SK-N-SH (cell line): ENCODE measurements around the gene SLC45A3. TPM values are rescaled to one million over a fixed set of nuclear protein-coding genes. Genes with fewer than 3 reads are reported as not detected.

Experiments
- CTCF ChIA-PET: fragments of 300-600, 350-600 bp; formaldehyde crosslinking; extraction: SDS; loops from one replicate; lab custom pipeline; 2021; lab: Yijun Ruan, JAX
- POLR2A ChIA-PET: fragments of 350-600 bp; sonication (Branson Sonifier 250); formaldehyde crosslinking; extraction: SDS; loops from one replicate; lab custom pipeline; 2020; ENCODE audit warnings: antibody characterized with exemption, inconsistent platforms; lab: Yijun Ruan, JAX
- DNase-seq: peaks from one replicate; pipeline ENCODE4 v3.0.0; 2012
- H2AFZ ChIP-seq: fragments of 200-600 bp; sonication (generic); 2 replicates; pipeline ENCODE4 v1.8.1; 2016; ENCODE audit warnings: antibody characterized with exemption, mild to moderate bottlenecking, low read depth
- H3F3A ChIP-seq: fragments of 200-600 bp; sonication (generic); replicated peaks from 2 replicates; pipeline ENCODE3; 2016; ENCODE audit warnings: antibody characterized with exemption, mild to moderate bottlenecking; ENCODE audit not compliant: insufficient read depth
- H3K27ac ChIP-seq, 2 experiments: fragments of 200-500 bp in 1 of 2; fragments of 200-600 bp in 1 of 2; sonication (Bioruptor generic) in 1 of 2; sonication (generic), shearing (Covaris generic) in 1 of 2; 2 replicates each; pipeline versions ENCODE4 v1.5.1 to v1.6.1; 2014 to 2016; ENCODE audit warnings: low read depth in 2 of 2, inconsistent platforms in 1 of 2, low read length in 1 of 2, mild to moderate bottlenecking in 1 of 2, mixed read lengths in 1 of 2
- H3K27me3 ChIP-seq: fragments of 200-600 bp; sonication (generic), shearing (Covaris generic); 2 replicates; pipeline ENCODE4 v1.6.1; 2016; ENCODE audit warnings: mixed run types; ENCODE audit not compliant: insufficient read depth
- H3K36me3 ChIP-seq, 2 experiments: fragments of 200-500 bp in 1 of 2; fragments of 200-600 bp in 1 of 2; sonication (Bioruptor generic) in 1 of 2; sonication (generic) in 1 of 2; replicated peaks in 1 of 2; 2 replicates each; pipeline versions ENCODE3 to v1.5.1; 2014 to 2016; ENCODE audit warnings: low read length in 1 of 2, mild to moderate bottlenecking in 1 of 2; ENCODE audit not compliant: insufficient read depth in 2 of 2, control insufficient read depth in 1 of 2
- H3K4me1 ChIP-seq, 2 experiments: fragments of 200-500 bp in 1 of 2; fragments of 200-600 bp in 1 of 2; sonication (Bioruptor generic) in 1 of 2; sonication (generic), shearing (Covaris generic) in 1 of 2; 2 replicates each; pipeline versions ENCODE4 v1.5.1 to v1.6.1; 2014 to 2016; ENCODE audit warnings: low read depth in 1 of 2, low read length in 1 of 2, mixed run types in 1 of 2; ENCODE audit not compliant: insufficient read depth in 2 of 2, control insufficient read depth in 1 of 2
- H3K4me2 ChIP-seq: fragments of 200-600 bp; sonication (generic), shearing (Covaris generic); 2 replicates; pipeline ENCODE4 v1.6.1; 2017; ENCODE audit warnings: mixed run types
- H3K4me3 ChIP-seq, 2 experiments: fragments of 200-500 bp in 1 of 2; fragments of 200-600 bp in 1 of 2; sonication (Bioruptor generic) in 1 of 2; sonication (generic), shearing (Covaris generic) in 1 of 2; 2 replicates each; pipeline versions ENCODE4 v1.5.1 to v1.8.1; 2014 to 2016; ENCODE audit warnings: low read depth in 2 of 2, inconsistent platforms in 1 of 2, low read length in 1 of 2, mild to moderate bottlenecking in 1 of 2, mixed read lengths in 1 of 2, moderate library complexity in 1 of 2
- H3K79me2 ChIP-seq: fragments of 200-600 bp; sonication (generic); 2 replicates; pipeline ENCODE4 v1.8.1; 2017; ENCODE audit warnings: mild to moderate bottlenecking; ENCODE audit not compliant: insufficient read depth
- H3K9ac ChIP-seq: fragments of 200-600 bp; sonication (generic); 2 replicates; pipeline ENCODE4 v1.6.1; 2017; ENCODE audit warnings: mixed run types
- H3K9me2 ChIP-seq: fragments of 200-600 bp; sonication (generic); 2 replicates; pipeline ENCODE4 v1.6.1; 2017; ENCODE audit warnings: mixed run types
- H3K9me3 ChIP-seq: fragments of 200-600 bp; sonication (generic); 2 replicates; pipeline ENCODE4 v1.6.1; 2017; ENCODE audit warnings: mixed run types, mild to moderate bottlenecking, moderate library complexity
- H4K20me1 ChIP-seq: fragments of 200-600 bp; sonication (generic); 2 replicates; pipeline ENCODE4 v1.6.1; 2017; ENCODE audit warnings: mild to moderate bottlenecking, mixed run types; ENCODE audit not compliant: insufficient read depth
- CHD2 ChIP-seq: fragments of 150-350 bp; IDR thresholded peaks from 2 replicates; pipeline ENCODE4 v1.6.1; 2018; ENCODE audit warnings: low read length; ENCODE audit not compliant: partially characterized antibody
- EP300 ChIP-seq, 2 experiments: IDR thresholded peaks; 2 replicates each; pipeline versions ENCODE4 v1.4.0 to v1.6.1; 2012; ENCODE audit warnings: borderline replicate concordance in 1 of 2, low read depth in 1 of 2, low read length in 1 of 2
- FOXJ3 ChIP-seq: sonication (generic); formaldehyde crosslinking; IDR thresholded peaks from 2 replicates; pipeline ENCODE4 v1.5.1; 2020; ENCODE audit warnings: mild to moderate bottlenecking, missing genetic modification reagents
- FOXM1 ChIP-seq: IDR thresholded peaks from 2 replicates; pipeline ENCODE4 v1.4.0; 2012; ENCODE audit warnings: low read depth, mild to moderate bottlenecking
- GABPA ChIP-seq: IDR thresholded peaks from 2 replicates; pipeline ENCODE4 v1.4.0; 2012; ENCODE audit warnings: low read depth, mild to moderate bottlenecking
- IRF3 ChIP-seq: fragments of 150-350 bp; IDR thresholded peaks from 2 replicates; pipeline ENCODE4 v1.6.1; 2016; ENCODE audit warnings: mild to moderate bottlenecking, low read depth, low read length
- JUND ChIP-seq: IDR thresholded peaks from 2 replicates; pipeline ENCODE4 v1.4.0; 2012
- NFIC ChIP-seq: IDR thresholded peaks from 2 replicates; pipeline ENCODE4 v1.4.0; 2012; ENCODE audit warnings: borderline replicate concordance
- NRF1 ChIP-seq: IDR thresholded peaks from 2 replicates; pipeline ENCODE4 v1.6.1; 2012; ENCODE audit warnings: low read depth, mild to moderate bottlenecking, low read length
- RAD21 ChIP-seq: IDR thresholded peaks from 2 replicates; pipeline ENCODE4 v1.6.1; 2012; ENCODE audit warnings: mild to moderate bottlenecking, low read length
- REST ChIP-seq: IDR thresholded peaks from 2 replicates; pipeline ENCODE4 v1.6.1; 2012; ENCODE audit warnings: mild to moderate bottlenecking, low read depth, low read length, moderate library complexity
- RFX5 ChIP-seq: IDR thresholded peaks from 2 replicates; pipeline ENCODE4 v1.6.1; 2012; ENCODE audit warnings: mild to moderate bottlenecking, improper control_type of control experiment, low read length
- SIN3A ChIP-seq: IDR thresholded peaks from 2 replicates; pipeline ENCODE4 v1.6.1; 2012; ENCODE audit warnings: low read depth, mild to moderate bottlenecking, low read length, moderate library complexity, borderline replicate concordance
- TAF1 ChIP-seq: IDR thresholded peaks from 2 replicates; pipeline ENCODE4 v1.6.1; 2012; ENCODE audit warnings: low read depth, mild to moderate bottlenecking, low read length, moderate library complexity, borderline replicate concordance
- TCF12 ChIP-seq: IDR thresholded peaks from 2 replicates; pipeline ENCODE4 v1.4.0; 2012
- USF1 ChIP-seq: IDR thresholded peaks from 2 replicates; pipeline ENCODE4 v1.4.0; 2012; ENCODE audit warnings: low read depth, borderline replicate concordance
- ZBTB33 ChIP-seq: IDR thresholded peaks from 2 replicates; pipeline ENCODE4 v1.4.0; 2012; ENCODE audit warnings: low read depth, borderline replicate concordance
- WGBS: methylation state at CpG from one replicate; pipeline ENCODE4 v1.1.6; 2017; ENCODE audit warnings: low lambda C conversion rate; 5-methylcytosine and 5-hydroxymethylcytosine counted together
- polyA plus RNA-seq, 3 experiments: library from polyadenylated mRNA; depleted of rRNA; stranded (reverse); fragments of >200 nt; gene quantifications; 2 replicates each; pipeline ENCODE4 v1.2.3, GENCODE V29; 2012

The SLC45A3 gene
- polyA plus RNA-seq, 1 of the 3 experiments (the other 2 are of a cell fraction) = 4.6 TPM

GRCh38 chr1:205701891-205702290, 21.6 kb upstream of the SLC45A3 start (continued):
- TF ChIP-seq EP300 (IDR thresholded peaks at IDR 0.05; ENCODE audit: borderline replicate concordance in 1 of 2, low read depth in 1 of 2, low read length in 1 of 2) = no peak

GRCh38 chr1:205701420-205701819, 21.1 kb upstream of the SLC45A3 start:
- Histone ChIP-seq H4K20me1 (no peaks in the 10 kb centered on the region), H3F3A (no peaks in the 10 kb centered on the region), H3K27me3 (no peaks in the 10 kb centered on the region), H3K9ac (no peak overlapping the region), H2AFZ (no peak overlapping the region), H3K36me3 (peaks cover 2 to 21% of the 10 kb centered on the region in 2 experiments), H3K4me1 (peaks cover 0 to 5% of the 10 kb centered on the region in 2 experiments; a peak in 1 of 4 replicates), H3K79me2 (no peaks in the 10 kb centered on the region), H3K4me2 (no peak overlapping the region), H3K27ac (no peak overlapping the region), H3K9me3 (no peaks in the 10 kb centered on the region), H3K4me3 (no peak overlapping the region), H3K9me2 (no peaks in the 10 kb centered on the region)
- TF ChIP-seq FOXM1 (no peak), TCF12 (no peak), ZBTB33 (no peak), IRF3 (no peak), FOXJ3 (CRISPR knock-in tag) (no peak), SIN3A (no peak), CHD2 (no peak), NRF1 (no peak), NFIC (no peak), JUND (no peak)
- 94% methylated on average over 2 of the region's 2 CpGs for WGBS
- CTCF ChIA-PET = interaction anchor here (1.0 to 7.7 kb wide), 3 partner anchors 9 to 110 kb away, joined by 3 to 71 read pairs (median 52); no protein-coding TSS in a partner anchor
- no peak for DNase-seq
- POLR2A ChIA-PET = interaction anchor here (0.5 kb wide), 1 partner anchor 14 kb away, joined by 3 read pairs; no protein-coding TSS in a partner anchor

GRCh38 chr1:205700865-205701401, 20.6 kb upstream of the SLC45A3 start:
- Histone ChIP-seq H3K9ac (no peak overlapping the region), H3K9me2 (no peaks in the 10 kb centered on the region), H3K27ac (no peak overlapping the region), H3K27me3 (no peaks in the 10 kb centered on the region), H3K4me3 (no peak overlapping the region), H4K20me1 (no peaks in the 10 kb centered on the region), H3K9me3 (no peaks in the 10 kb centered on the region), H3K79me2 (no peaks in the 10 kb centered on the region), H3K4me2 (no peak overlapping the region), H2AFZ (no peak overlapping the region), H3K4me1 (peaks cover 0 to 5% of the 10 kb centered on the region in 2 experiments; a peak in 1 of 4 replicates), H3F3A (no peaks in the 10 kb centered on the region), H3K36me3 (peaks cover 0 to 21% of the 10 kb centered on the region in 2 experiments)
- no peak for DNase-seq
- no CpG with 5 or more reads among the region's 2 CpGs for WGBS
- POLR2A ChIA-PET = interaction anchor here (0.5 kb wide), 1 partner anchor 13 kb away, joined by 3 read pairs; no protein-coding TSS in a partner anchor
- CTCF ChIA-PET = interaction anchor here (1.0 to 7.7 kb wide), 3 partner anchors 9 to 110 kb away, joined by 3 to 71 read pairs (median 52); no protein-coding TSS in a partner anchor
- TF ChIP-seq TAF1 (no peak), RAD21 (no peak), REST (no peak), NRF1 (no peak), USF1 (no peak), IRF3 (no peak), GABPA (no peak), RFX5 (no peak), TCF12 (no peak)
